Liver (tissue), 3 donors: ENCODE data around the gene PP2D1.

Source experiments
- CTCF ChIP-seq: fragments of 150-350 bp; IDR thresholded peaks from 2 replicates; pipeline ENCODE4 v1.5.1; 2017; ENCODE audit warnings: improper control_type of control experiment, low read depth, low read length; ENCODE audit not compliant: missing input control
- JUND ChIP-seq, 2 donors: IDR thresholded peaks; 2 replicates each; pipeline ENCODE4 v1.6.1; 2016; ENCODE audit warnings: antibody characterized with exemption in 2 of 2
- donor health status: healthy.
- donor health status: healthy.

GRCh38 chr3:20051123-20051806 is 39.2 kb upstream of the PP2D1 start:
- TF ChIP-seq CTCF: no peak
- TF ChIP-seq JUND (IDR thresholded peaks at IDR 0.05): no peak
